NCI-H1694 (cell line): ENCODE measurements around the gene HS3ST5.
"Not testable (repeated sequence)": the region's sequence is repeated elsewhere in the genome, so short reads cannot be mapped to it uniquely, and the experiment has no call there.

Source experiments
- DNase-seq: peaks from one replicate; lab custom pipeline; 2025; lab: John Stamatoyannopoulos, UW

Gene HS3ST5

GRCh38 chr6:114276783-114277182 lies 66.0 kb downstream of the HS3ST5 start:
- no peak for DNase-seq

GRCh38 chr6:114274836-114275235 lies 68.0 kb downstream of the HS3ST5 start:
- no peak for DNase-seq

GRCh38 chr6:114272582-114272981 lies 70.2 kb downstream of the HS3ST5 start:
- DNase-seq: no peak

GRCh38 chr6:114271405-114271804 lies 71.4 kb downstream of the HS3ST5 start:
- no peak for DNase-seq

DNA sequence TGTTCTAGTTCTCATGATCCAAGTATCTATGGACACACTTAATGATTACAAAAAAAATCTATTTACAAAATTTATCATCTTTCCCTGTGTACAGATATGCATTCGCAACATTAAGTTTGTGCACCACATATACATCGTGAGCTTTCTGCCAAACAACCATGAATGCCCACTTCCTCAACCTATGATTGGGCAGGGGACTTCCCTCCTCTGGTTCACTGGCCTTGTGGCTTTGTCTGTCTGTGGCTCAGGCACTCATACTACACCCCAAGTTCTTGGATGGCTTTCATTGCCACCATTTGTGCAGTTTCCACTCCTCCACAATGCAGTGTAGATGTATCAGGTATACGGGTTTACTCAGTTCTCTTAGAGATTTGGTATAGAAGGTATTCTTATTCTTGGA lies 74.9 kb downstream of the HS3ST5 start:
- DNase-seq: no peak

DNA sequence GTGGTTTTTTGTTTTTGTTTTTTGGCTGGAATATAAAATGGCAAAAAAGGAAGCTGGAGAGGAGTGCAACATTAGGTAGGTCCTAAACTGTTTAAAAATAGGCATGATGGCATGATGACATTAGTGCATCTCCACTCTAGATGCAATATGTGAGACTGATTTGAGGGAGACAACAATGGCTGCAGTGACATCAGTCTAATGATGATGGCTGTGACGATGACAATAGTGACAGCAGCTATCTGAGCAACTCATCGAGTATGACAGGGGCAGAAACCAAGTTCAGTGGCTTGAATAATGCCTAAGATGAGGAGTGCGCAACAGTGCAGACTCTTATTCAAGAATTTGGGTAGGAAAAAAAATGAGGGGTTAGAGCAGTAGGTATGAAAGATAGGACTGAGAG lies 82.0 kb downstream of the HS3ST5 start:
- no peak for DNase-seq

GRCh38 chr6:114258376-114258775 lies 84.4 kb downstream of the HS3ST5 start:
- no peak for DNase-seq

GRCh38 chr6:114253431-114253830 lies 89.4 kb downstream of the HS3ST5 start:
- DNase-seq: no peak

- peak; percentile 3 for DNase-seq
Observed at GRCh38 chr6:114249522-114249921, 93.3 kb downstream of the HS3ST5 start.

GRCh38 chr6:114247101-114247500 lies 95.7 kb downstream of the HS3ST5 start:
- DNase-seq: no peak

DNA sequence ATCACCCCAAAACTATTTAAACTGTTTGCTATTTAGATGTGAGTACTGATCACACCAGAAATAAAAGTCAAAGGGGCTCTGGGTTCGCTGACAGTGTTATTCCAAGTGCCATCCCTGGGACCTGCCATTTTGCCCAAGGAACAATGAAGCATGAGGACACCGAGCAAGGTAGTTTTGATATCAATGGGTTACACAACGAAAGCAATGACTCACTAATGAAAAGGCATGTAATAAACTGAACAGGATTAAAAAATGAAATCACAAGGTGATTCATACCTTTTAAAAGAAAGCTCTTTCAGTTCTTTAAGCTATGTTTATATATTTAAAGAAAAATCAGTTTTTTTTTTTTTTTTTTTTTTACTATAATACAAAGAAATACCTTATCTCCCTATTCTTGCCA lies 102.0 kb downstream of the HS3ST5 start:
- DNase-seq: no peak

- DNase-seq: no peak
Observed at GRCh38 chr6:114228675-114229074, 114.1 kb downstream of the HS3ST5 start.

GRCh38 chr6:114227944-114228468 lies 114.8 kb downstream of the HS3ST5 start:
- DNase-seq: no peak

DNA sequence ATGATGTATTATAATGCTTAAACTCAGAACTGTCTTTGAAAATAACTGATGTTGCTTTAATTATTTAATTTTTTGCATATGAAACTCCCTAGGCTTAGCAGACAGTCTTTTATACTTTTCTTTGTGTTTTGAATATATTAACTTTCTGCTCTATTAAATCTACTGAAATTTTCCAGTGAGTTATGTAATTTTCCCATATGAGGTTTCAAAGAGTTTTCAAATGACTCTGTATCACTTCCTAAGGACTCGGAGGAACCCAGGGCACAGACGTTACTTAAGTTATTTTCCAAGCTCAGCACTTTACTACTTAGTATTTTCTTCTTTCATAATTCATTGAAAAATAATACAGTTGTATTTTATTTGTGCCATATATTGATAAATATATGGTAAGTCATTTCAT lies 122.6 kb downstream of the HS3ST5 start:
- no peak for DNase-seq

- no peak for DNase-seq
Observed at GRCh38 chr6:114218437-114219340, 124.1 kb downstream of the HS3ST5 start.

GRCh38 chr6:114217996-114218395 lies 124.8 kb downstream of the HS3ST5 start:
- not testable (repeated sequence) for DNase-seq

DNA sequence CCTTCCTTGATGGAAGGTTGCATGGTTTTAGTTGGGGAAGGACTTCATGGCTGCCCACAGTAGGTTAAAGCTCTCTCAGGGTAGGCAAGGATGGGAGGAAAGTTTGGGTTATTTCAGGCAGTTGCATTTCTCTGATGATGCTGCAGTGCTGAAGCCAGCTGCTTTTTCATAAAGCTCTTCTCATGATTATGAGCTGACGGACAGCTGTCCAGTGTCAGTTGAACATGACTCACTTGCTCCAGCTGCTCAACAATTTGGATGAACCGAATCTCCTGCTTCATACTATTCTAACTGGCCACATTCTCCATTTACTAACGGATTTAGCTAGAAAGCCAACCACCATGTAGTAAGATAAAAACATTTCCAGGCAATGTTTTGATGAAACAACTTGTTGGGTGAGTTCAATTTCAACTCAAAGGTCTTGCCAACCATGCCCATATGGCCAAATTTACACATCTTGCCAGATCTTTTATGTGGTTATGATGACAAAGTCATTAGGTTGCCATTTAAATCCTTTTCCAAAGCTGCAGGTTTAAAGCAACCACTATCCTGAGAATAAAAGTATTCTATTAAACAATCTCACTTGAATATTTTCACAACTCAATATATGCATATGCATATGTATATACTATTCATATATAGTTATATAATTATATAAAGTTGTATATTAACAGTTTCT lies 125.9 kb downstream of the HS3ST5 start:
- DNase-seq: peak; percentile 17

- DNase-seq: no peak
Observed at GRCh38 chr6:114210467-114210866, 132.4 kb downstream of the HS3ST5 start.

DNA sequence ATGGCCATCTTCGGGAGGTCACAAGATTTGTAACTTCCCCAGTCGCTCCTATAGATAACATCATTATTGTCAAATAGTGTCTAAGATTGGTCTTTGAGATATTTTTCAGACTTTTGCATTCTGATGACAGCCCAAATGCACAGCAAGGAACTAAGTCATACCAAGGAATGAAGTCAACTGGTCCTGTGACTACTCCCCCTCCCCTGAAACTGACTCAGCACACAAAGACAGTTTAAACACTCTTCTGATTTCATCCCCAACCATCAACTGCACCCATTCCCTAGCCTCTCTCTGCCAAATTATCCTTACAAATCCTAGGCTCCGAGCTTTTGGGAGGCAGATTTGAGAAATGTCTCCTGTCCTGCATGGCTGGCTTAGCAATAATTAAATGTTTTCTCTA lies 139.4 kb downstream of the HS3ST5 start:
- DNase-seq: no peak

- no peak for DNase-seq
Observed at GRCh38 chr6:114202389-114202788, 140.4 kb downstream of the HS3ST5 start.

DNA sequence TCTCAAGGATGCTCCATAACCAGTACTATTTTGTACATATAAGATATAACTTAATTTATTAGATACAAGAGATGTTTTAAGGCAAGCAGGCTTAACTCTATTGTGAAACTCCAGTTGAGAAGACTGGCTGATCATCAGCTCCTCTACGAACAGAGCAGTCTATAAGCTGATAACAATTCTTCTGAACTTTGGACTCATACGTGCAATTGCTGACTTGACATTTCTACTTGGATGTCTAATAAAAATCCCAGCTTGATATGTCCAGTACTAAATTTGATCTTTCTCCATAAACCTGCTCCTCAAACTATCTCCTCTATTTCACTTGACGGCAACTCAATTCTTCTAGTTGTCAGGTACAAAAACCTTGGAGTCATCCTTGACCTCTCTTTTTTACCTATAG lies 141.9 kb downstream of the HS3ST5 start:
- no peak for DNase-seq

DNA sequence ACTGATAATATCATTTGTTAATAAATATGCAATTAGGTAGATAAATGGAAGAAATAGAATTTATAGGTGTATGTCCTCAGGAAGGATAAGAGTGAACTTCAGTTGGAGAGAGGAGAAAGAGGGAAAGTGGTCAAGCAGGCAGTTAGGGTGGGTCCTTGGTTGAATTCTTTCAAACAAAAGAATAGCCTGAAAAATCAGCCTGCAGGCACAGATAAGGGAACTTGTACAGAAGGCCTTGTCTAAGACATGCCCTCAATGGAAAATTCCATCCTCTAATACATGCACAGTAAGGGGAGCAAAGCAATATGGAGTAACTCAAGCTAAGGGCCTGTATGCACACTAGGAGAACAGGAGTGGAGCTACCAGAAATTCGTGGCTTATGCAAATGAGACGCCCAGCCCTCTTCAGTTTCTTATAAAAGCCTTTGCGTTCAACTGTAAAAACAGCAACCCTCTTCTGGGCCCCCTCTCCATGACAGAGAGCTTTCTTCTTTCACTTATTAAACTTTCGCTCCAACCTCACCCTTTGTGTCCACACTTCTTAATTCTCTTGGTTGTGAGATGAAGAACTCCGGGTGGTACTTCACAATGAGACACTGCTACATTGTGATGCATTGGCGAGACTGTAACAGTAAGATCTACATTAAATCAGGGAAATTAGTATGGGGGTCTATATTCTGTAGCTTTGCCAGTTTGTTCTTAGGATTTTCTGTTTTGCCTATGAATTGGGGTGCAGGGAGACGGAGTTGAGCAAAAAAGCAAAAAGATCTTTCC lies 147.0 kb downstream of the HS3ST5 start:
- no peak for DNase-seq

- no peak for DNase-seq
Observed at GRCh38 chr6:114195027-114195365, 147.8 kb downstream of the HS3ST5 start.
